Bladder microvascular endothelial cell (primary cell): Measurements from ENCODE around the gene C1D. TPM values are rescaled to one million over a fixed set of nuclear protein-coding genes. Genes with fewer than 3 reads are reported as not detected.

Experiments used
- total RNA-seq: library from RNA; depleted of rRNA; stranded (reverse); fragments of >200 nt; gene quantifications from 2 replicates; pipeline ENCODE4 v1.2.3, GENCODE V29; 2014

The C1D gene, protein sequence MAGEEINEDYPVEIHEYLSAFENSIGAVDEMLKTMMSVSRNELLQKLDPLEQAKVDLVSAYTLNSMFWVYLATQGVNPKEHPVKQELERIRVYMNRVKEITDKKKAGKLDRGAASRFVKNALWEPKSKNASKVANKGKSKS
- total RNA-seq, result 7.7 and 10.8 TPM in 2 replicates

DNA sequence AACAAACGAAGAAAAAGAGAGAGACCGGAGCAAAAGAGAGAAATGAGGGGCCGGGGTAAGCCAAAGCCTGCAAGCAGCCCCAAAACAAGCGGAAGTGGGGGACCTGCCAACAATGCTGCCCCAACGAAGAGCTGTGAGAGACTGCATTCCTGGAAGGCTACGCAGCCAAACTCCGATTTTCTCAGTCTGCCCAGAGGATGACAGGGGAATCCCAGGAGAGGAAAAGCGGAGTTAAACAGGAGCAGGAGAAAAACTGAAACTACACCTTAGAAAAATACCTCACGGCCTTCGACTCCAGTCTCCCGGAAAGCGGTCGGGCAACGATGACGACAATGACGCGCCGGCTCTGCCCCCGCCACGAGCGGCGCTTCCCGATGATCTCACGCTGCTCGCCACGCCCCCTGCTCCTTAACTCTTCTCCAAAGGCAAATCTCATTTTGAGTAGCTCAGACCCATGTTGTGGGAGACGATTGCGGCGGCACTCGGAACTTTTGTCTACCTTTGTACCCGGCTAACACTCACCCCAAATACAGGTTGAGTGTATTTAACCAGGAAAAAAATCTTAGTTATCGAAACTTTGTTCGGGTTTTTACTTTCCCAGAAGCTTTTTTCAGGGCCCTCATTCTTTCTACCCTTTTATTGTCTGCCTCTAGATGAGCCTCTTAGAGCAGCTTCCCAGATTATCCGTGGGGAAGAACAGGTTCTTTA, at the start of gene C1D:
TSS of gene C1D (minus strand) at position 325 of the 708 bp plus-strand sequence. CDS start 15,694 bp downstream, outside the sequence.

Other genes with a start within 250 kb of the C1D start
- 6.5 and 14.7 TPM in 2 replicates for gene PNO1, start 94.9 kb upstream of the C1D start, total RNA-seq
- gene PPP3R1, start 189.5 kb upstream of the C1D start, total RNA-seq, result 16.2 and 36.7 TPM in 2 replicates